ENCODE results near the gene FBXO28. TPM values are rescaled to one million over a fixed set of nuclear protein-coding genes. Genes with fewer than 3 reads are reported as not detected.

The FBXO28 gene
- total RNA-seq, 1 donor from 2014 or later = 39.2 TPM

DNA sequence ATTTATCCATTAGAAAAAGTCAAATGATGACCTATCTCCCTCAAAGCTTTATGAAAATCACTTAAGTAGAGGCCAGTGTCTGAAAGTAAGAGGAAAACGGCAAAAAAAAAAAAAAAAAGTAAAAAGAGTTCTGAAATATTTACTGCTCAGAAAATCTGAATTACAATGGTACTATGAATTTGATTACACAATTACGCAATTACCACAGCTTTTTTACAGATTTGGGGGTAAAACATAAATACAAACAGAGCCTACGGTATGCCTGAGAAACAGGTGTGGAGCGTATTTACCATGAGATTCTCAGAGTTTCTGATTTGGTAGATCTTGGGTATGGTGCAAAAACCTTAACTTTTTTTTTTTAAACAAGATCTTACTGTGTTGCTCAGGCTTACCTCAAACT, 15.9 kb upstream of the FBXO28 start:
- no peaks in the 10 kb centered on the region for H3K36me3 ChIP-seq (ENCODE audit: control insufficient read depth, insufficient read depth, low read length)
- H3K27me3 ChIP-seq (ENCODE audit: control insufficient read depth, insufficient read depth, low read length) = no peaks in the 10 kb centered on the region
- H3K4me3 ChIP-seq (ENCODE audit: low read depth, low read length) = no peak overlapping the region
- TF ChIP-seq, protein P1, sequence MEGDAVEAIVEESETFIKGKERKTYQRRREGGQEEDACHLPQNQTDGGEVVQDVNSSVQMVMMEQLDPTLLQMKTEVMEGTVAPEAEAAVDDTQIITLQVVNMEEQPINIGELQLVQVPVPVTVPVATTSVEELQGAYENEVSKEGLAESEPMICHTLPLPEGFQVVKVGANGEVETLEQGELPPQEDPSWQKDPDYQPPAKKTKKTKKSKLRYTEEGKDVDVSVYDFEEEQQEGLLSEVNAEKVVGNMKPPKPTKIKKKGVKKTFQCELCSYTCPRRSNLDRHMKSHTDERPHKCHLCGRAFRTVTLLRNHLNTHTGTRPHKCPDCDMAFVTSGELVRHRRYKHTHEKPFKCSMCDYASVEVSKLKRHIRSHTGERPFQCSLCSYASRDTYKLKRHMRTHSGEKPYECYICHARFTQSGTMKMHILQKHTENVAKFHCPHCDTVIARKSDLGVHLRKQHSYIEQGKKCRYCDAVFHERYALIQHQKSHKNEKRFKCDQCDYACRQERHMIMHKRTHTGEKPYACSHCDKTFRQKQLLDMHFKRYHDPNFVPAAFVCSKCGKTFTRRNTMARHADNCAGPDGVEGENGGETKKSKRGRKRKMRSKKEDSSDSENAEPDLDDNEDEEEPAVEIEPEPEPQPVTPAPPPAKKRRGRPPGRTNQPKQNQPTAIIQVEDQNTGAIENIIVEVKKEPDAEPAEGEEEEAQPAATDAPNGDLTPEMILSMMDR (IDR thresholded peaks at IDR 0.05; ENCODE audit: insufficient read depth, low read length, poor library complexity, severe bottlenecking) = no peak
- DNase-seq (ENCODE audit: low read depth) = no peak

DNA sequence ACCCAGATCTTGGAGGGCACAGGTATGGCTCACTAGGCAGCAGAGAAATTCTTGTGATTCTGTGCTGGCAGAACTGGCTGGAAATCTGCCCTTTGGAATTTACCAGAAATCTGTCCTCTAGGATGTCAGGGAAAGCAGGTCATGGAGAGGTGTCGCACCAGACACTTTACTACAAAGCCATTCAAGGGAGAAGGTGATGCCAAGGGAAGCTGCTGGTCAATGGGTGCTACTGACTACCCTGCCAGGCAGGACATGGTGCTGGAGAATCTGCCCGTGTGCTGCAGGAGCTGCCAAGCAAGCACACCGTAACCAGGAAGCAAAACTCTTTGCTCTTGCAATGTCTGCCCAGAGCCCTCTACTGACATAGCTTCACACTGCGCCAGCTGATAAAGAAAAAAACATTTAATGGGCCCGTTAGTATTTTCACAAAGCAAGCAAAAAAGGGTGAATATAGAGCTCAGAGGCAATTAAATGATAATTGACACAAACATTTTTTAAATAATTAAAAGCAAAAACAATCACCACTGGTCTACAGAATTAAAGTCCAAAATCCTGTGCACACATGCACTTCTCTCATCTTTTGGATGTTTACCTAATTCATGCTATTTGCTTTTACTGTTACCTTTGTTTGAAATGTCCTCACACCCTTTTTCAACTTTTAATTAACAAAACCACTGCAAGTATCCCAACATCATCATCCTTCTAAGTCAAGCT, 7.2 kb upstream of the FBXO28 start:
- no peak overlapping the region for H3K4me3 ChIP-seq (ENCODE audit: low read depth, low read length)
- TF ChIP-seq, protein P1 (IDR thresholded peaks at IDR 0.05; ENCODE audit: insufficient read depth, low read length, poor library complexity, severe bottlenecking) = peak; percentile 73
- peak; percentile 45 for DNase-seq (ENCODE audit: low read depth)
- H3K36me3 ChIP-seq (ENCODE audit: control insufficient read depth, insufficient read depth, low read length) = no peaks in the 10 kb centered on the region
- H3K27me3 ChIP-seq (ENCODE audit: control insufficient read depth, insufficient read depth, low read length) = no peaks in the 10 kb centered on the region

DNA sequence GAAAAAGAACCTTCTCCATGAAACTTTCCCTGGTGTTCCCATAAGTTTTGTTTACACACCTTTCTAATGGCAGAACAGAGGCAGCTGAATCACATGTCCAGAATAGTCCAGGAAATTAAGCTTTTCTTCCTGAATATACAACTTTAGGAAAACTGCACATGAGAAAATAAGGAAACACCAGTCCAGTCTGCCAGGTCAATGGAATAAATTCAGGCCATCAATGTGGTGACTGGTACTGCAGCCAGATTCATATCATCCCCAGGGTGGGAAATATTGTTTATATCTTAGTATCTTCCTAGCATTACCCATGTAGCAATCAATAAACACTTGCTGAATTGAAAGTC, 6.7 kb upstream of the FBXO28 start:
- Histone ChIP-seq H3K36me3 (ENCODE audit: control insufficient read depth, insufficient read depth, low read length) (no peaks in the 10 kb centered on the region), H3K27me3 (ENCODE audit: control insufficient read depth, insufficient read depth, low read length) (no peaks in the 10 kb centered on the region), H3K4me3 (ENCODE audit: low read depth, low read length) (no peak overlapping the region)
- TF ChIP-seq, protein P1 (IDR thresholded peaks at IDR 0.05; ENCODE audit: insufficient read depth, low read length, poor library complexity, severe bottlenecking) = no peak
- no peak for DNase-seq (ENCODE audit: low read depth)

DNA sequence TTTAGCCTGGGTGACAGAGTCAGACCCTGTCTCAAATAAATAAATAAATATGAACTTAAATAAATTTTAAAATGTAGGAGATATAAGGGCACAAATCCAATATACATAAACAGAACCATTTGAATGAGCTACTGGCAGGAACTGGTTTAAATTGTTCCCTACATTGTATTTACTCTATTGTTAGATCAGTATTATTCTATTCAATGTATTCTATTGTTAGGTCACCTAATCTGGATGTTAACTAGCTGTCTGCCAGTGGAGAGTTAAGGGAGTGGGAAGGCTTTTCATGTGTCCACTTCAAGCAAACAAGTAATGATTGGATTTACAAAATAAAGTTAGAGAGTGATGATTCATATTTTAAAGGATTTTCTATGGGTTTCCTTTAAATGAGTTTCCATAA, 4.9 kb upstream of the FBXO28 start:
- H3K36me3 ChIP-seq (ENCODE audit: control insufficient read depth, insufficient read depth, low read length) = no peaks in the 10 kb centered on the region

DNA sequence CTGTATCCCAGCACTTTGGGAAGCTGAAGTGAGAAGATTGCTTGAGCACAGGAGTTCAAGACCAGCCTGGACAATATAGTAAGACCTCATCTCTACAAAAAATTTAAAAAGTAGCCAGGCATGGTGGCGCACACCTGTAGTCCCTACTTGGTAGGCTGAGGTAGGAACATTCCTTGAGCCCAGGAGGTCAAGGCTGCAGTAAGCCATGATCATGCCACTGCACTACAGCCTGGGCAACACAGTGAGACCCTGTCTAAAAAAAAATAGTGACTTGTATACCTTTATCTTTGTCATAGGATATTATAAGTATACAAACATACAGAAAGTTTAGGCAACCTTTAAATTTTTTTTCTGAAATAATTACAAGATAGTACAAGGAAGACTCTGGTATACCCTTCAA, 3.9 kb upstream of the FBXO28 start:
- no peak overlapping the region for H3K4me3 ChIP-seq (ENCODE audit: low read depth, low read length)
- DNase-seq (ENCODE audit: low read depth) = no peak
- no peaks in the 10 kb centered on the region for H3K27me3 ChIP-seq (ENCODE audit: control insufficient read depth, insufficient read depth, low read length)
- TF ChIP-seq, protein P1 (IDR thresholded peaks at IDR 0.05; ENCODE audit: insufficient read depth, low read length, poor library complexity, severe bottlenecking) = no peak
- H3K36me3 ChIP-seq (ENCODE audit: control insufficient read depth, insufficient read depth, low read length) = no peaks in the 10 kb centered on the region

More for the DNA sequence above, 4.9 kb upstream of the FBXO28 start:
- Histone ChIP-seq H3K4me3 (ENCODE audit: low read depth, low read length) (no peak overlapping the region), H3K27me3 (ENCODE audit: control insufficient read depth, insufficient read depth, low read length) (no peaks in the 10 kb centered on the region)
- DNase-seq (ENCODE audit: low read depth) = no peak
- TF ChIP-seq, protein P1 (IDR thresholded peaks at IDR 0.05; ENCODE audit: insufficient read depth, low read length, poor library complexity, severe bottlenecking) = no peak

DNA sequence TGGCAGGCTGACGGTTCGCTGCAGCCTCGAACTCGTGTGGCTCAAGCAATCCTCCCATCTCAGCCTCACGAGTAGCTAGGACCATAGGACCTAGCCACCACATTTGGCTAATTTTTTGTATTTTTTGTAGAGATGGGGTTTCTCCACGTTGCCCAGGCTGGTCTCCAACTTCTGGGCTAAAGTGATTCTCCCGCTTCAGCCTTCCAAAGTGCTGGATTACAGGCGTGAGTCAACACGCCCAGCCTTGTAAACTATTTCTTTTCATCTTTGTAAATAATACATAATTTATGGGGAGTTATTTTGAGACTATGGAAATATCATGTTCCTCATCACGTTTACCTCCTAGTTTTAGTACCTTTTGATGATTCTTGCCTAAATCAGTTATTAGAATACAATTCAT, 906 bp upstream of the FBXO28 start:
- TF ChIP-seq, protein P1 (IDR thresholded peaks at IDR 0.05; ENCODE audit: insufficient read depth, low read length, poor library complexity, severe bottlenecking) = no peak
- Histone ChIP-seq H3K36me3 (ENCODE audit: control insufficient read depth, insufficient read depth, low read length) (no peaks in the 10 kb centered on the region), H3K27me3 (ENCODE audit: control insufficient read depth, insufficient read depth, low read length) (no peaks in the 10 kb centered on the region), H3K4me3 (ENCODE audit: low read depth, low read length) (no peak overlapping the region)
- DNase-seq (ENCODE audit: low read depth) = no peak
